GM19455 (cell line): Measurements from ENCODE around the gene UMOD.
"Not testable (repeated sequence)": the region's sequence is repeated elsewhere in the genome, so short reads cannot be mapped to it uniquely, and the experiment has no call there.

Experiments
- ATAC-seq: cut with Tn5 transposase; IDR thresholded peaks from one replicate; pipeline ENCODE4 v1.9.1; 2021; ENCODE audit not compliant: unreplicated experiment

Gene UMOD

DNA sequence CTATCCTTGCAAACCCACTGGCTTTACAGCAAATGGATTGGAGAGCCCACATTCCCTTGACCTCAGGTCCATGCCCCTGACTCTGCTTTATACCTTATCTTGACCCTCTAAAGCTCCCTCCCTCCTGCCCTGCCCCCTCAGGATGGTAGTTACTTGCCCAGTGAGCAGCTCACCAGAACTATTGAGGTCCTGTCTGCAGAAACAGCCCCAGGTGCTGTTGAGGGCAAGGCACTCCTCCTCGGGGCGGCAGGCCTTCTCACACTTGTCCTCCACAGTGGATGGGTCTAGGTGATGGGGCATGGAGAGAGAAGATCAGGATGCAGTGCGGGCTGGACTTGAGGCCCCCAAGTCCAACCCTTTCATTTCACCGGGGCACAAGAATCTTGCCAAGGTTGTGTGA, 29.8 kb downstream of the UMOD start:
- no peak for ATAC-seq

DNA sequence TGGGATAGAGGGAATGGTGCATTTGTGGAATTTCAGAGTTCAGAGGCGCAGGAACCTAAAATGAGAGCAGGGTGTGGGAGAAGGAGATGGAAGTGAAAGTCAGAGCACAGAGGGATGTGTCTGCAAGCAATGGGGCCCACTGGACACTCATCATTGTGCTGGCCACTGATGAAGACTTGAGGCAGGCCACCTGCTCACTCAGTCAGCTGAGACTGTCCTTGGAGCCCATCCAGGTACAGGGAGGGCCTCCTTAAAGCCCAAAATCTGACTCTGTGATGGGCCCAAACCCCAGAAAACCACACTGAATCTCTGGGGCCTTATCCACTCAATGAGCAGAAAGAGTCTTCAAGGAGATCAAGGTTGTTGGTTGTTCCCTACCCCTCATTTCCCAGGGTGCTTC, 30.8 kb downstream of the UMOD start:
- no peak for ATAC-seq

DNA sequence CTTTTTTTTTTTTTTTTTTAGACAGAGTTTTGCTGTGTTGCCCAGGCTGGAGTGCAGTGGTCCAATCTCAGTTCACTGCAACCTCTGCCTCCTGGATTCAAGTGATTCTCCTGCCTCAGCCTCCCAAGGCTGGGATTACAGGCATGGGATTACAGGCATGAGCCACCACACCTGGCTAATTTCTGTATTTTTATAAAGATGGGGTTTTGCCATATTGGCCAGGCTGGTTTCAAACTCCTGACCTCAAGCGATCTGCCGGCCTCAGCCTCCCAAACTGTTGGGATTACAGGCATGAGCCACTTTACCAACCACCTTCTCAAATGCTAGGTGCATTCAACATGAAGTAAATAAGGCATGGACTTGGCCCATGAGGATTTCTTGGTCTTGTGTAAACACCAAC, 31.5 kb downstream of the UMOD start:
- not testable (repeated sequence) for ATAC-seq

DNA sequence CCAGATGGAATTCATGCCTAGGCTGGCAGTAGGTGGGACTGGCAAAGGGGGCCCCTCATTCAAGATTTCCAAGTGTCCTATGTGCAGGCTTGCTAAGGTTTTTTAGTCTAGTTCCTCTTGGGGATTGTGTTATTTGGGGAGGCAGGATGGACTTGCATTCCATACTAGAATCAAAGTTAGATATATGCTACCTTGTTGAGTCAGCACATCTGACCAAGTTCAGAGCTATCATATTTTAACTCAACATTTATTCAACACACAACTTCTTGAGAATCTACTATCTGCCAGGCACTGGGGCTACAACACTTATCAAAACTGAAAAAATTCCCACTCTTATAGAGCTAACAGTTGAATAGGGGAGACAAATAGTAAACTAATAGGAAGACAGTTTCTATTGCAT, 31.9 kb downstream of the UMOD start:
- no peak for ATAC-seq

DNA sequence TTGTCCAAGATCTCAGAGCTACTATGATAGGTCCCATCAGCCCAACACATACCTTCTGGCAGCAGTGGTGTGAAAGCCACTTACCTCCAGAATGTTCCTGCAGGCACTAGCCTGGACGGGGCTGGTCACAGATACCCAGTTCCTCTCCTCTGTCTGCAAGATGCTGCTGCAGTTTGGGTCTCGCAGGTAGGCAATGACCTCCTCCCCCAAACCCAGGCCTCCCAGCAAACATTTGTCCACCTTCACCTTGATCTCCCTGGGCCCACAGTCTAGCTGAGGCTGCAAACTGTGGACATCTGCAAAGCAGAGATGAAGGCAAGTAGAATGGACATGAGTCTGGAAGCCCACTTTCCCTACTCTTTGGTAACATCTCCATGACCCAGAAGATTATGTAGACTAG, 32.3 kb downstream of the UMOD start:
- ATAC-seq = no peak

DNA sequence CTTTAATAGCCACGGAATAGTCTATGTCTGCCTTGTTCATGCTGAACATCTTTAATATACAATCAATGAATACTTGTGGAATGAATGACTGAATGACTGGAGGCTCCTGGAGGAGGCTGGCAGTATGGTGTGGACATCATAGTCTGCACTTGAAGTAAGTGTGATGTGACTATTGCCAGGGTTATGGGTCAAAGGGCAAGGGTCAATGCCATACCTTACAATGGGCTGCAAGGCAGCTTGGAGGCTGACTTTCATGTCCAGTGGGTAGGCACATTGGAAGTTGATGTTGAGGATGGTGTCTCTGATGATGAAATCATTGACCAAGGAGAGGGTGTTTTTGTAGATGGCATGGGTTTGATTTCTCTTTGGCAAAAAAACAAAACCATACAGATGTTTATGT, 33.1 kb downstream of the UMOD start:
- no peak for ATAC-seq

DNA sequence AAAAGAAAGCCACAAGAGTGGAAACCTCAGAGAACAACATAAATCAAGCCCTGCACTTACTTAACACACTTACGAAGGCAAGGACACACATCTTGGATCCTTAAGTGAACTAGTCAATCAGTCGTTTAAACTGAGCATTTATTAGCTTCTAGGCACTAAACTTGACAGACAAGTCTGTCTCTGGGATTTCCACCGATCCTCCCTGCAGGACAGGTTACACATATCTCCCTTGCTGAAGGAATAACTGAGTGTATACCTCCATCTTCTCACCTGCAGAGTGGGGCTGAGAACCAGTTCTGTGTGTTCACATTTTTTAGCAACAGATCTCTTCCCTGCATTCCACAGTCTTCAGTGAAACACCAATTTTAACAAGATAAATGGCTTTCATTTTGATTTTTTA, 34.1 kb downstream of the UMOD start:
- no peak for ATAC-seq

DNA sequence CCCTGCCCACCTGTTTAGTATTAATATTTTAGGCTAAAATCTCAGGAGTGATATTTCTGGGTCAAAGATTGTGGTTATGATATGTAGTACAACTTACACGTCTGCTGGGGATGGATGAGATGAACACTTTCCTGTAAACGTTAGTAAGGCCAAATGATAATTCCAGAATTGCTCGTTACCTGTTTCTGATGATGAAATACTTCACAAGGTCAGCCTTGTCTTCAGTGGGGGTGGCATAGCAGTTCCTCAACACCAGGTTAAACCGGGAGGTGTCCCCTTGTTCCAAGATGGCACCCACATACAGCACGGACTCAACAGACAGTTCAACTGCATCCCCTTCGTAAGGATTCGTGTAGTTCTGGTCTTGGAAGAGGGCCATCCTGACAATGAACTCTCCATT, 34.5 kb downstream of the UMOD start:
- ATAC-seq = no peak

DNA sequence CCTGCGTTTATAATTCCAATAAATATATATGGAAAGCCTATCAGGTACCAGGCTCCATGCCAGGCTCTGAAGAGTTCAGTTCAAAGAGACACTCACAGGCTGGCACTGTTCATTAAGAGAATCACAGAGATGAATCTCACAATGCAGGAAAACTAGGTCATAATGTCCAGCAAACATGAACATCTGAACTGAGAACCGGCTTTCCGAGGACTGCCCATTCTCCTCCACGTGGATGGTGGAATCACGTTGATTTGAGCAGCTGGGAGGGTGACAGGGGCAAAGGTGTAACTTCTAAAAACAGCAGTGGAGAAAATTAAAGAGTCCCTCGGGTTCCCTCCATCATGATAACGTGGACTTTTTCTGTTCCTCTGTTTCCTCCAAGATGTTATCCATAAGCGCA, 35.4 kb downstream of the UMOD start:
- ATAC-seq = no peak

DNA sequence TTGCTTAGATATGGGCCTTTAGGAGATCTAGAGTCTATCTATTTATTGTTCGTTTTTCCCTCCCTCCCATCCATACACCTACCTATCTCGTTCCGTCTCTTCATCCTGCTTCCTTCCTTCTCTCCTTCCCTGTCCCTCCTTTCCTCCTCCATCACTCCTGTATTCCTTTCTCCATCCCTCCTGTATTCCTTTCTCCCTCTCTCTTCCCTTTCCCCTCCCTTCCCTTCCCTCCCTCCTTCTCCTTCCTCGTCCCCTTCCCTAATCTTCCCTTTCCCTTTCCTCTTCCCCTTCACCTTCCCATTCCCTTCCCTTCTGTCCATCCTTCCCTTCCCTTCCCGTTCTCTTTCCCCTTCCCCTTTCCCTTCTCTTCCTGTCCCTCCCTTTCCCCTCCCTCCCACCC, 35.8 kb downstream of the UMOD start:
- no peak for ATAC-seq

DNA sequence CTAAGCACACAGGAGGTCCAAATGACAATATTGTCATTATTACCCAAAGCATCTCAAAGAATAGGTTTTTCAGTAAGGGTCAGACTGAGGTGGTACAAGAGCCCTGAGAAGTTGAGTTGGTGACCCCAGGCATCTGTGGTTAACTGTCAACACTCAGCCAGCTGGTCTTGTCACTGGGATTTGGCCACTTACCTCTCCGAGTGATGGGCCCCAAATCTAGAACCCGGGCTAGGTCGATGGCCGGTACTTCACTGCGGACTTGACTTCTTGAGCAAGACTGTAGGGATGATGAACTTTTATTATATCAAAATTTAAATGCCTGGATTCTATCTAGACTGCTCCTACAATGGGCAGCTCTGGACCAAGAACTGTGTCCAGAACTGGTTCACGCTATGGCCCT, 36.8 kb downstream of the UMOD start:
- ATAC-seq = no peak

DNA sequence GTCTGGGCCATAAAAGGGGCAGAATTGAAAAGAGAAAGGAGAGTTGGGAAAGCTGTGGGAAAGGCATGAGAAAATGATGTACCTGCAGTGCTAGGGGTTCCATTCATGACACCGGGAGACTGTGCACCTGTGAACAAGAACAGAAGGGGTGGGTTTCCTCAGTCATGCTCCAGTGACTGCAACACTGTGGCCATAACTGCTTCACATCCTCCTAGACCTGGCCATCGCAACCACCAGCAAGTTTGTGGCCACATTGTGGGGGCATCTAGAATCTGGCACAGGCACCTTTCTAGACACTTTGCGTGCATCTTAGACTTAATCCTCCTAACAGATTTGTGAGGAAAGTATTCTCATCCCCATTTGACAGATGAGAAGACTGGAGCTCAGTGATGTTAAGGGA, 37.9 kb downstream of the UMOD start:
- ATAC-seq = no peak

DNA sequence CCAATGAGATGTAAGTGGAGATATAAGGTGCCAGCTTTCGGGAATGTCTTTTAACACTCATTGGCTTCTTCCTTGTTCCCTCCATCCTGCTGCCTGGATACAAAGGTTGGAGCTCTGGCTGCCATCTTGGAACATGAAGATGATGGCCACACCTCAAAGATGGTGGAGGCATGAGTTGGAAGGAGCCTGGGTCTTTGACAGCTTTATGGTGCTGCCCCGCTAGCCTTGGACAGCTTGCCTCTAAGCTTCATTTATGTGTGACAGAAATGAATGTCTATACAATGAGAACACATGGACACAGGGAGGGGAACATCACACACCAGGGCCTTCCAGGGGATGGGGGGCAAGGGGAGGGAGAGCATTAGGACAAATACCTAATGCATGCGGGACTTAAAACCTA, 38.8 kb downstream of the UMOD start:
- no peak for ATAC-seq

DNA sequence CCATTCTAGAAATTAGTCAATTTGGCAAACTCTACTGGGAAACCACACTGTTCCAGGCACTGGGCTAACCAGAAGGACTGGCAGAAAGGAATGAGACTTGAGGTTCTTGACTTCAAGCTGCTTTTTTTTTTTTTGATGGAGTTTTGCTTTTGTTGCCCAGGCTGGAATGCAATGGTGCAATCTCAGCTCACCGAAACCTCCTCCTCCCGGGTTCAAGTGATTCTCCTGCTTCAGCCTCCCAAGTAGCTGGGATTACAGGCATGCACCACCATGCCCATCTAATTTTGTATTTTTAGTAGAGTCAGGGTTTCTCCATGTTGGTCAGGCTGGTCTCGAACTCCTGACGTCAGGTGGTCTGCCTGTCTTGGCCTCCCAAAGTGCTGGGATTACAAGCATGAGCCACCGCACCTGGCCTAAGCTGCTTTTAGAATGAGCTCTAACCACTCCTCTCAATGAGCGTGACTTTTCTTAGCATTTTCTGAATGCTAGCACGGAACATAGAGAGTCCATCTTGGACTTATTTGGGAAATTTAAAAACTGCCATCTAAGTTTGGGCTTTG, 39.9 kb downstream of the UMOD start:
- not testable (repeated sequence) for ATAC-seq

DNA sequence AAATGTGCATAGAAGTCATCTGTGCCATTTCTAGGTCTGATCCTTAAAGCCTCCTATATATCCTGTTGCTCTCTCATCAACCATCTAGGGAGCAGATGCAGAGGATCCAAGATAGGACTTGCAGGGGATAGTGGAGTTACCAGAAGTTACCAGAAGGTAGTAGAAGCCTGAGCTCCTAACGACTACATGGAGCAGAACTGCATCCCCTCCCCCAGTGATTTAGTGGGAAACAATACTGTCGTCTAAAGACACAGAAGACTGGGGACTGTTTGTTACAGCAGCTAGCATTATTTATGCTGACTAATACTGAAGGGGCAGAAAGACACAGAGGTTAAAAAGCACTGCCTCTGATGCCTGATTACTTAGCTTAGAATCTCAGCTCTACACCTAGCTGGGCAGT, 41.0 kb downstream of the UMOD start:
- ATAC-seq = no peak

DNA sequence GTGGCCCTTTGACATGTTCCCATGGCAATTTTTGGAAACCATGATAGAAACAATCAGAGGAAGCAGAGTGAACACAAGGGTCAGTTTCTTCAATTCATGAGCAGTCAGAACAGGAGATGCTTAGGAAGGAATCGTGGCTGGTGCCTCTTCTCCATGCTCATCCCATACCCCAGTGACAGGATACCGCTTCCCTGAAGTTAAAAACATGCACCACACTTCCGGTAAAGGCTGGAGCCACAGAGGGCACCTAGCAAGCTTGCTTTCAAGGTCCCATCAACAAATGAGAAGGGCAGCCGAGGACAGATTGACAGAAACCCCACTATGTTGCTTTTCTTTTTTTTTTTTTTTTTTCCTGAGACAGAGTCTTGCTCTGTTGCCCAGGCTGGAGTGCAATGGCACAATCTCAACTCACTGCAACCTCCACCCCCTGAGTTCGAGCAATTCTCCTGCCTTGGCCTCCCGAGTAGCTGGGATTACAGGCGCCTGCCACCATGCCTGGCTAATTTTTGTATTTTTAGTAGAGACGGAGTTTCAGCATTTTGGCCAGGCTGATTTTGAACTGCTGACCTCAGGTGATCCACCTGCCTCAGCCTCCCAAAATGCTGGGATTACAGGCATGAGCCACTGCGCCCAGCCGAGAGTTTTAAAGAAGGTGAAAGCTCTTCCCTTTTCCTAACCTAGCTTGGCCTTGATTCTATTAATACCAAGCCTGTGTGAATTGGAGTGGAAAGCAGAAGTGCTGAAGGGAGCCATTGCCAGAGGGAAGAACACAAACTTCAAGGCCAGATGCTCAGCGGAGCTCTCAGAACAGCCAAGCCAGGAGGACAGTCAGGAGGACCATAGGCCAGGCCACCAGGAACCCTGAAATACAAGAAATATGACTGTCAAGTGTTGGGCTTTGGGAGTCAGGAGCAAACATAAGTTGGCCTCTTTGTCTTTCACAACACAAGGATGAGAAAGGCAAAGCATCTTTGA, 41.8 kb downstream of the UMOD start:
- ATAC-seq = no peak

DNA sequence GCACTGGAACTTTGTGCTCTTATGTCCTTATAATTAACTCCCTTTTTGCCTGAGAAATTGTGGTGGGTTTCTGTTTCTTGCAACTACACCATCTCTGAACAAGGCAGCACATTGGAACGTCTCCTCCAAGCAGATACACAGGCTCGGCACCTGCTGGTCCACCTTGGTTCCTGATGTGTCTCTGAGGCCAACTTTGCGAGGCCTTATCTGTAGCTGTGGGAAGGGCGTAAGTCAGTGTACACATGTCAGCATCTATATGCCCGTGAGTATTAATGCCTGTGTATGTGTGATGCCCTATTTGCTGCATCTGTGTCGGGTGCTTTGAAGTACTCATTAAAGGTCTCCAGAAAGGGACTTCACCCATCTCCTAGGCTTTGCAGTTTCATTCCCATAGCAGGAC, 42.7 kb downstream of the UMOD start:
- ATAC-seq = no peak

DNA sequence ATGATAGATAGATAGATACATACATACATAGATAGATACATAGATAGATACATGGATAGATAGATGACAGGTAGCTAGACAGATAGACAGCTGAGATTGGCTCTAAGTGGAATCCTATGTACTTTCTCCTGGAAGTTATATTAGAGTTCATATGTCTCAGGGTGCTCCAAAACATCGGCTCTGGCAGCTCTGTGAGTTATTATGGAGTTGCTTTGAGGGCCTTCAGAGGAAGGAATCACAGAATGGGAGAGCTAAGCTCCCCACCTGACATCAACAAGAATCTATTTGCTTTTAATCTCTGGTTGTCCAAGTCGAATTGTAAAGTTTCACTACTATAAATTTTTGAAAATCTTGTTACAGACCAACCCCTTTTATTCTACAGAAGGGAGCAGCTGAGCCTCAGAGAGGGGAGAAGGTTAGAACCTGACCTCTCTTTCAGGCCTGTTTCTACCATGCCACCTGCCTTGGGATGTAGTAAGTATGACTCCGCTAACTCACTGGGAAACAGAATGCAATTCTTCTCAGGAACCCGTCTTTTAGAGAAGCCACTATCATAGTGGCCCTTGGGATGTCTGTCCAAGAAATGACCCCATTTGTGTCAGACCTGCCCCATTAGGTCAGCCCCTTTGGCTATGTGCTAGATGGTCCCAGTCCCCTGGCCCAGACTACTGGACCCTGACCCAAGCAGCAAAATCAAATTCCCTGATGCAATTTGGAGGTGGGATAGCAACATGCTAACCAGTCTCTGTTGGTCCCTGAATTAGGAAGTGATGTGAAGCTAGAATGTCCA, 43.5 kb downstream of the UMOD start:
- ATAC-seq = no peak

DNA sequence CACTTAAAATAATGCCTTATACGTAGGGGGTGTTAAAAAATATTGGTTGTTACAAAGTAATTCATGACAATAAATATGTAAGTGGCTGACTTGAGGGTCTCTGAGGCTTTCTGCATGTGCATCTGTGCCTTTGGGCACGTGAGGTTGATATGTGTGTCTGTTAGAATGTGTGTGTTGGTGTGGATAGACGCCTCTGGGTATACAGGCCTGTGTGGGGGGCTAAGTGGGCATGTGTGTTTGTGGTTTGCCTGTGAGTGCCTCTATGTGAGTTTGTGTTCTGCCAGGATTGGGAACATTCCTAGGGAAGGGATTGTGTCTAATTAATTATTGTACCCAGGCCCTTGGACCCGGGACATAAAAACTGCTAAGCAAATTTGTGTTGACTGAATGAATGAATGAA, 44.2 kb downstream of the UMOD start:
- ATAC-seq = no peak

DNA sequence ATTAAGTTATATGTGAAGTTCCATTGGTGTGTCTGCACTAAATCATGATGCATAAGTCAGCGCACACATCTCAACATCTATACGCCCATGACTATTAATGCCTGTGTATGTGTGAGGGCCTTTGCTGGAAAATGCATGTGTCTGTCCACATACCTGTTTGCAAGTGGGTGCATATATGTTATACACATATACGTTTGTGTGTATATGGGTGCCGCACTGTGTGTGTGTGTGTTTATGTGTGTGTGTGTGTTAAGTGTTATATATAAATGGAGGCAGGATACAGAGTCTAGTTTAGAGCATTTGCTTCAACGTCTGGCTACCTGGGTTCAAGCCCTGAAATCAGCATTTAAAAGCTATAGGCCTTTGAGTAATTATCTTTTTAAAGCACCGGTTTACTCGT, 44.7 kb downstream of the UMOD start:
- ATAC-seq = no peak

DNA sequence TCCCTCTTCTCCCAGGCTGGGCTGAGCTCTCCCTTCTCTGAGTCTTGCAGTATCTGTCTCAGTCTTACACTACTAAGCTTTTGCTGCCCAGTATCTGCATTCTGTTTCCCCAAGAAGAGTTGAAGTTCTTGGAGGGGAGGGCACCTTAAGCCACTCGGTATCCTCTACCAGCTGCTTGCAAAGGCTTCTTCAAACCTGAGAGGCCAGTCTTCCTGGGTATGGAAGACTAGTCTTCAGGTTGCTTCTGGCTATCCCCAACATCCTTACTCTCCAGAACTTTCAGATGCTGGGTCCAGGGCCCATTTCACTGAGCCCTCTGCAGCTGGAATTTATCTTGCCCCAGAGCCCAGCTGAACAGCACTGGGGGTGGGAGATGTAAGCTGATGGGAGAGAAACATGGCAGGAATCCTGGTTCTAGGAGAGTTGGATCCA, 45.3 kb downstream of the UMOD start:
- no peak for ATAC-seq

DNA sequence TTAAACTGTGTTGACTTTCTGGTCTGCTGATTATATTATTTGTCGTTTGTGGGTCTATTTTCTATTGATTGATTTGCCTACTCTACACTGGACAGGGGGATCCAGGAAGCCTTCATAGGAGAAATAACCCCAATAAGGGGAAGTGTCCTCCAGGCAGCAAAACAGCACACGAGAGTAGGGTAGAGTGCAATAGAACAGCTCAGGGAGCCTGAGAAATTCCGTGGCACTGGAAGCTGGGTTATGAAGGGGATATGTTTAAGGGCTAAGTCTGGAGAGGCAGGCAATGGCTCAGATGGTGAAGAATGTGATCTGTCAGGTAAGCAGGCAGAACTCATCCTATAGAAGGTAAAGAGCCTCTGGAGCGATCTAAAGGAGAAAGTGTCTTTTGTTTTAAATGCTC, 46.1 kb downstream of the UMOD start:
- ATAC-seq = no peak
